HG03469 (cell line): Measurements from ENCODE around the gene COG5.

Experiments
- ATAC-seq: cut with Tn5 transposase; IDR thresholded peaks from one replicate; pipeline ENCODE4 v1.9.1; 2021; ENCODE audit warnings: mild to moderate bottlenecking, moderate library complexity, moderate number of reproducible peaks; ENCODE audit not compliant: unreplicated experiment

Gene COG5

GRCh38 chr7:107201795-107202450, 361.8 kb downstream of the COG5 start:
- ATAC-seq, result no peak

GRCh38 chr7:107196834-107197610, 366.7 kb downstream of the COG5 start:
- no peak for ATAC-seq

GRCh38 chr7:107194052-107194451, 369.7 kb downstream of the COG5 start:
- ATAC-seq, result no peak

- no peak for ATAC-seq
Observed at GRCh38 chr7:107190090-107190489, 373.6 kb downstream of the COG5 start.

GRCh38 chr7:107187774-107188173, 375.9 kb downstream of the COG5 start:
- ATAC-seq, result no peak

- no peak for ATAC-seq
Observed at GRCh38 chr7:107186240-107186639, 377.5 kb downstream of the COG5 start.

- ATAC-seq, result no peak
Observed at GRCh38 chr7:107185716-107186115, 378.0 kb downstream of the COG5 start.

- no peak for ATAC-seq
Observed at GRCh38 chr7:107181172-107181571, 382.5 kb downstream of the COG5 start.

GRCh38 chr7:107180378-107180777, 383.3 kb downstream of the COG5 start:
- ATAC-seq, result no peak

GRCh38 chr7:107179326-107180164, 384.2 kb downstream of the COG5 start:
- no peak for ATAC-seq

- peak; percentile 43 for ATAC-seq
Observed at GRCh38 chr7:107173691-107174406, 389.9 kb downstream of the COG5 start.

- ATAC-seq, result no peak
Observed at GRCh38 chr7:107173191-107173590, 390.5 kb downstream of the COG5 start.

- ATAC-seq, result no peak
Observed at GRCh38 chr7:107172276-107173032, 391.3 kb downstream of the COG5 start.

GRCh38 chr7:107171496-107171895, 392.2 kb downstream of the COG5 start:
- no peak for ATAC-seq

- no peak for ATAC-seq
Observed at GRCh38 chr7:107170051-107170915, 393.4 kb downstream of the COG5 start.

GRCh38 chr7:107169120-107170050, 394.3 kb downstream of the COG5 start:
- ATAC-seq, result peak; percentile 13

- peak; percentile 78 for ATAC-seq
Observed at GRCh38 chr7:107168233-107169119, 395.2 kb downstream of the COG5 start, which contains the start of gene HBP1. Gene HBP1, plus strand, starts transcription at chr7:107169003. Its CDS starts 10,891 bp downstream, at chr7:107179894.
